AG08395 (cell line): Measurements from ENCODE around the gene NTM.

Source experiments
- DNase-seq: peaks from one replicate; pipeline ENCODE4 v3.0.0; 2012; ENCODE audit warnings: mixed read lengths, low spot score

The NTM gene

DNA sequence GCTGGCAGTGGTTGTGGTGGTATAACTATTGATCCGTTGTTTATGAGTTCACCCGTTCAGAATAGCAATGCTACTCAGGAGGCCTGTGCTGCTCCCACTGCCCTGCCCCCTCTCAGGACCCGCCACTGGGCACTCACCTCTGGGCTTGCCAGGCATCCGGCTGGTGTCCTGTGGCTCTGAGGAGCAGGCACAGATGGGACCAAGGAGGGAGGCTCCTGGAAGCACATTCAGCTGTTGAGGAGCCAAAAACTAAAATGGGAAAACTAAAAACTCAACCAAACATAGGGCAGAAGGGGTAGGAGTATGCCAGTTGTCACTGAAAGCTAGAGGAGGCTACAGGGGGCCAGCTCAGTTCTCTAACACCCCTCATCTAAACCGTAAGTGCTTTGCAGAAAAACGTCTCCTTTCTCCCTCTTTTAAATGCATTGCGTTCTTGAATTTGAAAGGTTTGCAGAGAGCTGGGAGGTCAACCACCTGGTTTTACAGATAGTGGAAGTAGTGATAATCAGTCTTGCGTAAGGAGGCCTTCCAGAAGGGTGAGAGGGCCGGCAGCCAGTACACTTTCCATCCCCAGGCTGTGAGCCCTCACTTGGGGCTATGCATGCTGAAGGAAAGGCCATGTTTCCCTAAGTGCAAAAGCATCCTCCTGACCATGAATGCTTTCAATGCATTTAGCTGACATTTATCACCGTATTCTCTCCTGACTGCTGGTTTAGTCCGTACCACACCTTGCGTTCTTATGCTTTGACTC is 547.4 kb downstream of the NTM start:
- no peak for DNase-seq

DNA sequence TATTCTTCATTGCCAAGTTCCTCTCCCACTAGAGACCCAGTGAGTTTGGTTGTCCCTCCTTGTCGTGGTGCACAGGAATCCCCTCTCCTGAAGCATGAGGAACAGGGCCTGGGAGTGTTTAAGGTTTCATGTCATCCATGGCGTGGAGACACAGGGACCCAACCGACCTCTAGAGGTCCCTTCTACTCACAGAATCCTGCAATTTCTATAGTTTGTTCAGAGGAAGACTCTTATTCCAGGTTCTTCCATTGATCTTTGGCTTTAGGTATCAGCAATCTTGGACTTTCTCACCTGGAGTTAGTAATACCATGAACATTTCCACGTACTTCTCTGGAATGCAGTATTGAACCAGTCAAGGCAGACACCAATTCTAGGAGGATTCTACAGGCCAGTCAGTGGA is 548.2 kb downstream of the NTM start:
- no peak for DNase-seq

DNA sequence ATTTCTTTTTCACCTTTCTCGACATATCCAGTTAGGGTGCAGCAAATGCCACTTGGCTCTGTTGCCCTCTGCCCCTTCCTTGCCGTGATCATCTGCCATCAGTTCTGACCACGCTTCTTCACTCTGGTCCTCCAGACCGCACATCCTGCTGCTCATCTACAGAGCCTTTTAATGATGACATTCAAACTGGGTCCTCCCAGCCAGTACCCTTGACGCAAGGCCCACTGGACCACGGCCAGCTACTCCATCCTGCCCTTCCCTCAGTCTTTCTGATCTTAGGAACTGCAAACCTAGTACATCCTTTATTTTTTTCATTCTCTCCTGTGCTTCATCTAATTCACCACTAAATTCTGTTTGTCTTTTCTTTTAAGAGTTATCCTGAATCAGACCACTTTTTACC is 551.8 kb downstream of the NTM start:
- no peak for DNase-seq

DNA sequence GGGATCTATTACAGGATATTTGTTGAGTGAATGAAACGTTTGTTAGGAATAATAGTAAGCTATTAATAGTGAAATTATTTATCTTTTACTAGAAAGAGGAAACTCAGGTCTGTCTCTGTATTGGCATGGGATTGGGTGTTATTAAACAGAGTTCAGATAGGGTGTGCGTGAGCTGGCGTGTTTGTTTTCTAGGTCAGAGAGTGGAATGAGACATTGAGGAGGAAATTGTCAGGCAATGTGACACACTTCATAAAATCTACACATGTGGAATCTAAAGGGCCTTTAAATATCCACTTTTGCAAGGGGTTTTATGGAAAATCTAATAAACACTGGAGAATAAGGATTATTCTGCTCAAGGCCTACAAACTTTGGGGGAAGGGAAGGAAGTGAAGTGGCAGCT is 552.9 kb downstream of the NTM start:
- DNase-seq: no peak

DNA sequence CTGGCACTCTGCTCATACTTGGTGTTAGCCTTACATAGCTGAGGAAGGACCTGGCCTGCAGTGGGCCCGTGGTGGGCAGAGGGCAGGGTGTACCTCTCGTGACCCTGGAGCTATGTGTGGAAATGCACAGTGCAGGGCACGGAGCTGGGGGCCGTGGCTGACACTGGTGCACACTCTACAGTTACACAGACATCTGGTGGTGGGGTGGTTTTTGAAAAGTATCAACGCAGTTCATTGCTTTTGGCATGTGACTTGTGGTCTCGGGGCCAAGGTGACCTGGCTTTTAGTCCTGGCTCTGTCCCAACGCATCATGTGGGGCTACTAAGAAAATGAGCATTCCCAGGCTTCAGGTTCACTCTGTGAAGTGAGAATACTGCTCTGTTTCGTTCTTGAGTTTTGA is 553.6 kb downstream of the NTM start:
- no peak for DNase-seq

DNA sequence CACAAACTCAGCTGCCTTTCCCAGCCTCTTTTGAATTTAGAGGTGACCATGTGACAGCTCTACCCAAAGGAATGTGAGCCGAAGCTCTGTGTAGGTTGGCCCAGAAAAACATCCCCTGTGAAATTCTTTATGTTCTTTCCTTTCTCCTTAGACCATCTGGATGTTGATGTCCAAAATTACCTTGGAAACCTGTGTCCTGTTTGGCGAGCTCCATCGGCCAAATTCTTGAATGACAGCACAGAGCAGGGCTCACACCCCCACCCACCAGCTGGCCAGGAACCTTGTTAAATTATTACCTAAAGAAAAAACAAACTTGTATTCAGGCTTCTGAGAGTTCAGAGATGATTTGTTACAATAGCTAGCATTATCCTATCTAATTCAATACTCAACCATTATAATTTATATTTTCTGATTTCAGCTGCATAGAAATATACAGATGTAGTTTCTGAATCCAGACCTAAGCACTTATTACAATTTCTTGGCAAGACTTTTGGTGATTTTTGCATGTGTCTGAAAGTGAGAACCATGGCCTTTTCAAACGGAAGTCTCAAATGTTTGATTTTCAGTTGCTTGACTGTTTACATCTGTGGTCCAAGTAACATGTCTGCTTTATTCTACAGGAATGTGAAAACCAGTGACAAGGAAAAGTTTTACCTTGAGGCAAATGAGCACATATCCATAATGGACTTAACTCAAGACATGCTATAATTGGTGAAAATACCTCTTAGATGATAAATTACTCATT is 554.2 kb downstream of the NTM start:
- DNase-seq: no peak

DNA sequence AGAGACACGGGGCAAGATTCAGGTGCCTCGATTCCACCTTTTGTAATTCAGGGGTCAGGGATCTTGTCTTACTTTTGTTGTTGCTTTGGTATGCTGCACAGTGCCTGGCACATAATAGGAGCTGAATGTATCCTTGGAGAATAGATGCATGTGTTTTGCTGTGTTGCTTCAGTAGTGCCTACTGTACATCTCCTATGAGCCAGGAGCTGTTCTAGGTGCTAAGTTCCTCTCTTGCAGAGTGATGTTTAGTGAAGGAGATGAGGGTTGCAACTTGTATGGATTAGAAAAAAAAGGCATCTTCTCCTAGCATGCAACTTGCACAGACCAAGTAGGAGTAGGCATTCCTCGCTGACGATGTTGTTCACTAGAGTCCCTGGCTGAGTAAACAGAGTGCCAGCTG is 555.4 kb downstream of the NTM start:
- no peak for DNase-seq

DNA sequence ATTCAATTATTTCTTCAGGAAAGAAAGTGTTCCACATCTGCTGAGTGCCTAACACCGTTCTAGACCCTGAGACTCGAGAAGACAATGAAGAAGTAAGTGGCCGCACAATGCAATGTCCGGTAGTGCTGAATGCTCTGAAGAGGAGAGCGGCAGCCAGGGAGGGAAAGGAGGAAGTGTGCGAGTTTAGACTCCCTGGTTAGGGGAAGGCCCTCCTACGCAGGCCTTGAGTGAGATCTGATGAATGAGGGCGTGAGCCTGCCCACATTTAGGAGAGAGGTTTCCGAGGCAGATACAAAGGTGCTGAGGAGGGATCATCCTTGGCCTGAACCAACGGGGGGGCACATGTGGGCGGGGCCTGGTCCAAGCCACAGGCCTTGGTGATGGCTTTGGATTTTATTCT is 558.6 kb downstream of the NTM start:
- no peak for DNase-seq

DNA sequence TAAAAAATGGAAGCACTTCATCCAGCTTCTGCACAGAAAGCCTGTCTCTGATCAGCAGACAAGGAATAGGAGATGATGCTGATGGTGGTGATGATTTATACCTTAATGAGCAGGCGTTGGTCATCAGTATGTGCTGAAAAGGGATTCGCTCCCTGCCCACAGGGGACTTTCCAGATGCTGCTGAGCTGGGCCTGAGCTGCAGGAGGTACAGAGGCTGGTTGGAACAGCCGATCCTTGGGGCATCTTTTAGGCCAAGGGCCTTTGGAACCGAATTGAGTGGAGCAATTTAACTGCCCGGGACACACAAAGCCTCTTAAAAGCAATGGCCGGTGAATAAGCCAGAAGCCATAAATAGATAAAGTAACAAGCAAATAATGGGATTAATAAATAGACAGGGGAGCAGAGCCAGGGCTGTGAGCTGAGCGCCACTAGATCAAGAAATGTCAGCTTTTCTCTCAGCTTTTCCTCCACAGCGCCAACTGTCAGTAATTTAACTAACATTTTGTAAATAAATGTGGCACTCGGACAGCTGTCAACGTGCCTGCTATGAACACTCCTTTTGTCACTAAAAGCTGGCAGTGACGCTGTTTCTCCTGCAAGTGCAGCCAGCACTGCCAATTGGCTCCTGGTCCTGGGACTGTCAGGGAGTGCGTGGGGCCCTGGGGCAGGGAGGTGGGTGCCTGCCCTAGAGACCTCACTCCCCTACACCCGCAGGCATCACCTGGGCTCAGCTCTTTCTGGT is 562.3 kb downstream of the NTM start:
- DNase-seq: no peak

DNA sequence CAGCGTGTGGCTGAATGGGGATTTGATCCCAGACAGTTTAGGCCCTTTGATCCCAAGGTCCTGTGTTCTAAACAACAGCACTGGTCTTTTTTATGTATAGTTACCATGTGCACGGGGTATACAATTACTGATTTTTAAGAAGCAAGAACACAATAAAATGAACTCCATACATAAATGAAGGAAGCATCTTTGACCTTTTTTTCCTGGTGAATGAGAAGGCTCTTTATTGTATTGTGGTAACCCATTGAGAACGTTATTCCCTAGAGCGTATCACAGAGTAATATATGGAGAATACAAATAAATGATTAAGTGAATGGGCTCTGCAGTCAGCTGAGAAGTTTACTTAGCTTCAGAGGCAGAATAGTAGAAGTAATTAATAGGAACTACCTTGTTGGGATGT is 563.6 kb downstream of the NTM start:
- no peak for DNase-seq

DNA sequence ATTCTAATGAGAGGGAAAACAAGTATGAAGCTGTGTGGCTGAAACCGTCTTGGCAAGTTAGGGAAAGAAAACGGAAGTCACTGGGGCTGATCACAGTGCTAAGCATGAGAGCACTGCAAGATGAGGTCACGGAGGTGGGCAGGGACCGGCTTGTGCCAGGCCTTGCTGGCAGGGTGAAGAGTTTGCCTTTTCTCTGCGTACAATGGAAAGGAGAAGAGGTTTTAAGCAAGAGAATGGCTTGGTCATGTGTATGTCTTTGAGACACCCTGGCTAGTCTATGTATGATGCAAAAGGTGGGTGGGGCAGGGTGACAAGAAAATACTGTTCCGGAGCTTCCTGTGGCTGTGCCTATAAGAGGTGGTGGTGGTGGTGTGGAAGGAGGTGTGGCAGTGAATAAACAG is 567.9 kb downstream of the NTM start:
- no peak for DNase-seq

DNA sequence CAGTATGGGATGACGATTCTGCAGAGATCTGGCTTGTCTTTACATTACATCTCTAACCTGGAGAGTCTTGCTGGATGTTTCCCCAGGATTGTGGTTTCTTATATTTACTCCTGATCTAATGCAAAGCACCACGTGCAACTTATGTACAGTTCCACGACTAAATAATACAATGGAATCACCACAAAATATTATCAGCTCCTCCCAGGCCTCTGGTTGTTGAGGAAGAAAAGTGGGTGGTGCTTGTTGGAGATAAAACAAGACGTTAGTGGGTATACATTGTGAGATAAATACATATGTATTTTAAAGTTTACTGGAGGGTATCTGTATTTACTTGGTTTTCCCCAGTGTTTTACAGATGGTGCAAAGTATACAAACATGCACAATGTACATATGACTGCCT is 569.7 kb downstream of the NTM start:
- no peak for DNase-seq

DNA sequence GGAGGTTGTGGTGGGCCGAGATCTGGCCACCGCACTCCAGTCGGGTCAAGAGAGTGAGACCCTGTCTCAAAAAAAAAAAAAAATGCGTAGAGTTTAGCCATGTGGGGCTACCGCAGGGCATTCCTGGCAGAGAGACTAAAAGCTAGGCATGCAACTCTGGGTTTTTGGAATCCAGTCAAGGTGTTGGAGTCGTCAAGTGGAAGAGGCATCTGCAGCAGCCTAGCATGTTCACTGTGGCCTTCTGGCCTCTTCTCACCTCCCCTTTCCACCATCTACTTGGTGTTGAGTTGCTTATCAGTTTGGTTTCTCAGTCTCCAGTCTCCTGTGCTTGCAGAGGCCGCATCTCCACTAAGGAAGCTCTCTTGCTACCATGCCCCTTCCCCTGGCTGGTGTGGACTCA is 572.5 kb downstream of the NTM start:
- DNase-seq: no peak

DNA sequence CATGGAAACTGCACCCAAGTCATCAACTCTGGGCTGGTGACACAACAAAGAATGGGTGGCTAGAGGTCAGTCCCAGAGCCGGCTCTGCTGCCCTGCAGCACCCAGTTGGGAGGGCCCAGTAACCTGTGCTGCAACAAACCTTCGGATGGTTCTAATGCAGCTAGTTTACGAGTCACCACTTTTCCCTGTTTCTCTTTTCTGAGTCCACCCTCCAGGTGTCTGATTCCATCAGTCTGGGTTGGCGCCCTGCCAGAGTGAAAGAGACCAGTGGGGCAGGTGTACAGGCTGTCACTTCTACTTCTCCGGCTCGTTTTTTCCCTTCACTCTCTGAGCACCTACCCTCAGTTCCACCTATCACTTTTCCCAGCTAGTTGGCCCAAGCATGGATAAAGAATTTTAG is 572.9 kb downstream of the NTM start:
- no peak for DNase-seq

DNA sequence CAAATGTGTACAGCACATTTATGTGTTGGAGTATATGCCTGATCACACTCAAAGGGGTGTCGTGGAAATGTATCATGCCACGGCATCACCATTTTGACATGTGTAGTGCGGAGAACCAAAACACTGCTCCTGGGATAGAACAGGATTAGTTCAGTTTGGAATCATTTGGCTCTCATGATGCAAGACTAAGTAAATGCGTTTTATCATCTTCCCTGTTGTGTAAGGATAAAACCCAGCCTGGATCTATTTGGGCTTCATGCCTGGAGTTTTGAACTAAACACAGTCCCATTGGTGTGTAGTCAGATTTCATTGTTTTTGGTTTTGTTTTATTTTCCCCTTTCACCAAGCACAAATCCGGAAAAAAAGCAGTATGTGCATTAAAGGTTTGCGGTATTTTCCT is 574.3 kb downstream of the NTM start:
- DNase-seq: no peak

DNA sequence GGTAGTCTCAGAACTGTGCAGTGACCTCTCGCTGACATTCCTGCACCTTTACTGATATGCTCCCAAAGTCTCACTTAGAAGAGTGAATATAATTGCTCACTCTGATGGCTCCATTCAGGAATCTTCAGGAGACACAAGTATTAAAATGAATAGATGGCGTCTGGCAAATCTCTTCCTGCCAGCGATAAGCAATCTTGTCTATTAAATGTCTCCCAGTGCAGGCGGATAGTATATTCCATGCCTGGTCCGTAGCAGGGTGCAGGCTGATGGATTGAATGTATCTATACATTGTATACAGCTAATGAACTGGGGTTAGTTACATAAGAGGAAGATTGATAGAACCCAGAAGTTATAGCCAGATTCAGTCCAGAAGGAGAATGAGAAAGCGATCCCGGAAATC is 575.3 kb downstream of the NTM start:
- DNase-seq: no peak

DNA sequence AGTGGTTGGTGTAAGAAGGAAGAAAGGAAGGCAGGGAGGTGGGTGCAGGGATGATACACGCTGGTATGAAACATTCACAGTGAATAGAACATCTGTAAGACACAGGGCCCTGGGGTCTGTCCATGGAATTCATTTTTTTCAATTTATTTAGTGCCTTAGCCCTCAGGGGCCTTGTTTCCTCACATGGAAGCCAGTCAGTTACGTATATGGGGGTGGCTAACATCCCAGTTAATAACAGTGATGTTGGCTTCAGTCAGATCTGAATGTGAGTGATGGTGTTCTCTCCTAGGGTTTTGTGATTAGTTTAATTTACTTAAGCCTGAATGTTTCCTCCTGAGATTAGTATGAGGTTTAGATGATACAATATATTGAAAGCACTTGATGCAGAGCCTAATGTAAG is 577.1 kb downstream of the NTM start:
- no peak for DNase-seq

DNA sequence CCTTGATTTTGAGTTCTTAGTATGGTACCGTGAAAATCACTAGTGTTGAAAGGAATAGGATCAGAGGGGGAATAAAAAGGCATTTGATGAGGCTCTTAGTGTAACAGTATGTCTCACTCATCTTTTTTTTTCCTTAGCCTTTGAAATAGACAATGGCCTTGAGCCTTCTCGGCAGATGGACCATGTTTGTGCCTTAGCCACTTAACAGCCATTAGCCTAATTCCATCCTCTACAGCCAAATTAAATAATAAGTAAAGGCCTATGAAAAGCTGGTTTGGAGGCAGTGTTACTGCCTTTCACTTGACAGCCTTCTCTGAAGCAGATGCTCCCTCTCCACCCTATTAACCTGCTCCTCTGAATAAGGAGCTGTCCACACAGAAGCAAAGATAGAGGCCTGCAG is 580.7 kb downstream of the NTM start:
- DNase-seq: no peak

DNA sequence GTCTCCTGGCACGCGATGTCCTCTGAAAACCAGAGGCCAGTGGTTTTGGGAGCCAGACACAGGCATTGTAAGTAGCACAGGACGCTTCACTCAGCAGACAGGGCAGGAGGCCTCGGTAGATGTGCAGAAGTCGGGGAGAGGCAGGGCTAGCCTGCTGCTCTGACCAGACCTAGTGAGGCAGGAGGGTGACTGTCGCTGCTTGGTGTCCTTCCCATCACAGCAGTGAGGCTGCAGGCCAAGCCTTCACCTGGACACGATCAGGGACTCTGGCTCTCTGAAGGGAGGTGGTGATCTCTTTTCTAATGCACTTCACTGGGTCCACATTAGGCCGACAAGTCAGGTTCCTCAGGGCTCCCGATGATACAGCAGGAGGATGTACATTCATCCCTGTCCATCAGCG is 583.7 kb downstream of the NTM start:
- DNase-seq: no peak

DNA sequence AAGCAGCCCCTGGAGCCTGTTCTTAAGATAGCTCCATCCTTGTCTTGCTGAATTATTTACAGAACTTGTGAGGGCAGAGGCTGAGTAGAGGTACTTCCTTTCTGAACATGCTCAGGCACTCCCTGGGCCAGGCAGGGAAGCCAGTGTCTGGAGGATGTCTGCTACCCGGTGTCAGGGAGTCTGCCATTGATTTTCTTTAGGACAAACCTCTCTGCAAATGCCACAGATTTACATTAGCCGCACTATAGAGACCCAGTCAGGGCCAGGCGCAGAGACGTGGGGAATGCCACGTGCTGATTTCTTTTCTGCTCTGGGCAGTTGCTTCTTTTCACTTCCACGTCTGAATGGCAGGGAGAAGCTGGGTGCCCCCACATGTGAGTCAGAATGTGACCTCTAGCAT is 585.5 kb downstream of the NTM start:
- DNase-seq: no peak

DNA sequence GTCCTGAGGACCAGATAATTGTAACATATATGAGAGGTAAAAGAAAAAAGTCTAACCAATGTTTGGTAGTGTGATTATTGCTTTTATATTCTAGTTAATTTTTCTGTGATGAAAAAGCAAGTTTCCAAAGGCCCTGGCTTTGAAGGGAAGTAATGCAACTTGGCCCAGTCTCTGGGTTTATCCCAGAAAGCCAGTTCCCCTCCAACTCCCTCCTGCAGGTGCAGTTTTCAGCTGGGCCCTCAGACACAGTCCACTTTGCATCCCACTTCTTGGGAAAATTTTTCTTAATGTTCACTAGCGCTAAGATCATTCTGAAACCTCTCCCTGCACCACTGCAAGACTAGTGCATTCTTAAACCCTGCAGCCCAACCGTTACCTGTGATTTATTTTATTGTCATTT is 586.8 kb downstream of the NTM start:
- DNase-seq: no peak

DNA sequence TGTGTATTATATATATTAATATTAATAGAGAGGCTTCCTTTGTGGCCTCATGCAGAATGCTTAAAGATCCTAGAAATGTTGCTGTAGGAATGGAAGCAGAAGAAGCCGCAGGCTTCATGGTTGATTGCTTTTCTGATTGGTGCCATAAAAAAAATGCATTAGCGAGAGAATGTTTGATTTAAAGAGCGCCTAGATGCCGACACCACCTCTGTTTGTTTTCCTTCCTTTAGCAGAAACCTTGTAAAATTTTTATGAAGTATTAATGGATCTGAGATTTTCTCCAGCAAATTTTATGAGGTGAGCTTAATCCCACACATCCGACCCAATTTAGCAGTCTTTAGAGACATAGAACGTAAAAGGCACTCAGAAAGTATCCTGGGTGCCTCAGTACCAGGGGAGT is 587.5 kb downstream of the NTM start:
- no peak for DNase-seq

DNA sequence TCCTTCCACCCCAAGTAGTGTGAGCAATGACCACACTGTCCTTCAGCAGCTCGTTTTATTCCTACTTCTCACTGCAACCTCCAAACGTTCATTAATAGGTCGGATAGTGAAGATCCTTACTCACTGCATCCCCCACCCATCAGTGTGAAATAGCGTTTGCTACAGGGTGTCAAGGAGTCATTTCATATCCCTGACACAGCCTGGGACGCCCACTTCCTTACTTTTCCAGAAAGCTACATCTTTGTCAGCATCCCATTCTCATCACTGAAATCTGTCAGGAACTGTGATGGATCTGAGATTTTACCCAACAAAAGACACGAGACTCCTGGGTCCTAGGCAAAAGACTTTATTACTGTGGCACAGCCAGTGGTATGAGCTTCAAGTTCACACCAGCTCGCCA is 592.4 kb downstream of the NTM start:
- no peak for DNase-seq
